Nephron progenitor cell (in vitro differentiated cells): Measurements from ENCODE around the gene DDX17.
"Not testable (repeated sequence)": the region's sequence is repeated elsewhere in the genome, so short reads cannot be mapped to it uniquely, and the experiment has no call there.

ENCODE experiments used
- DNase-seq: peaks from one replicate; pipeline ENCODE4 v3.0.0; 2021
- H3K27ac Mint-ChIP-seq: 2 replicates; pipeline ENCODE4 v1.8.0; 2021; ENCODE audit warnings: mild to moderate bottlenecking, moderate library complexity, mixed read lengths
- H3K27me3 Mint-ChIP-seq: 2 replicates; pipeline ENCODE4 v1.8.0; 2021; ENCODE audit warnings: mild to moderate bottlenecking, low read depth, mixed read lengths; ENCODE audit not compliant: poor library complexity
- H3K36me3 Mint-ChIP-seq: 2 replicates; pipeline ENCODE4 v1.8.0; 2021; ENCODE audit warnings: low read depth, mixed read lengths
- H3K4me1 Mint-ChIP-seq: 2 replicates; pipeline ENCODE4 v1.8.0; 2021; ENCODE audit warnings: mixed read lengths
- H3K4me3 Mint-ChIP-seq: 2 replicates; pipeline ENCODE4 v1.8.0; 2021; ENCODE audit warnings: mild to moderate bottlenecking, moderate library complexity, mixed read lengths
- H3K9me3 Mint-ChIP-seq: 2 replicates; pipeline ENCODE4 v1.8.0; 2021; ENCODE audit warnings: mild to moderate bottlenecking, moderate library complexity, mixed read lengths
- TF ChIP-seq, protein P1 (sequence below): fragments of 200-600 bp; sonication (generic); IDR thresholded peaks from 2 replicates; pipeline ENCODE4 v1.5.0; 2021; ENCODE audit warnings: antibody characterized with exemption

Gene DDX17

DNA sequence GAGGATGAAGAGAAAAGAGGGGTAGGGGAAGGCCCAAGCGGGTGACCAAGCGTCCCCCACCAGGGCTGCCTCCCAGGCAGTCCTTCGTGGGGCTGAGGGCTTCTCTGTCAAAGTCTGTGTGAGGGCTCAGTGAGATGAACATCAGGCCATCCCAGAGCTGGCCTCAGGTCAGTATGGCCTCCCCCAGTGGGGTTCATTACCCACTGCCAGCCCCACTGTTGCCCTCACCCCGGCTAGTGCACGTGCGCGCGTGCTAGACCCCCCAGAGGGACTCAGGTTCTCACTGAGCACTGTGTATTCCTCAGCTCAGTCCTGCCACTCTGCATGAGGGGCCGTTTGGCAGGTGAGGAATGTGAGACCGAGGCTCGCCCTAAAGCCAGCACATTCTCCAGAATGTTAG, 34.9 kb downstream of the DDX17 start:
- H3K27ac Mint-ChIP-seq = no peak overlapping the region
- H3K9me3 Mint-ChIP-seq = no peaks in the 10 kb centered on the region
- H3K36me3 Mint-ChIP-seq = no peaks in the 10 kb centered on the region
- H3K27me3 Mint-ChIP-seq = peaks cover 10% of the 10 kb centered on the region
- TF ChIP-seq, protein P1, sequence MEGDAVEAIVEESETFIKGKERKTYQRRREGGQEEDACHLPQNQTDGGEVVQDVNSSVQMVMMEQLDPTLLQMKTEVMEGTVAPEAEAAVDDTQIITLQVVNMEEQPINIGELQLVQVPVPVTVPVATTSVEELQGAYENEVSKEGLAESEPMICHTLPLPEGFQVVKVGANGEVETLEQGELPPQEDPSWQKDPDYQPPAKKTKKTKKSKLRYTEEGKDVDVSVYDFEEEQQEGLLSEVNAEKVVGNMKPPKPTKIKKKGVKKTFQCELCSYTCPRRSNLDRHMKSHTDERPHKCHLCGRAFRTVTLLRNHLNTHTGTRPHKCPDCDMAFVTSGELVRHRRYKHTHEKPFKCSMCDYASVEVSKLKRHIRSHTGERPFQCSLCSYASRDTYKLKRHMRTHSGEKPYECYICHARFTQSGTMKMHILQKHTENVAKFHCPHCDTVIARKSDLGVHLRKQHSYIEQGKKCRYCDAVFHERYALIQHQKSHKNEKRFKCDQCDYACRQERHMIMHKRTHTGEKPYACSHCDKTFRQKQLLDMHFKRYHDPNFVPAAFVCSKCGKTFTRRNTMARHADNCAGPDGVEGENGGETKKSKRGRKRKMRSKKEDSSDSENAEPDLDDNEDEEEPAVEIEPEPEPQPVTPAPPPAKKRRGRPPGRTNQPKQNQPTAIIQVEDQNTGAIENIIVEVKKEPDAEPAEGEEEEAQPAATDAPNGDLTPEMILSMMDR = no peak
- DNase-seq = no peak
- H3K4me3 Mint-ChIP-seq = no peak overlapping the region
- H3K4me1 Mint-ChIP-seq = peaks cover 21% of the 10 kb centered on the region

DNA sequence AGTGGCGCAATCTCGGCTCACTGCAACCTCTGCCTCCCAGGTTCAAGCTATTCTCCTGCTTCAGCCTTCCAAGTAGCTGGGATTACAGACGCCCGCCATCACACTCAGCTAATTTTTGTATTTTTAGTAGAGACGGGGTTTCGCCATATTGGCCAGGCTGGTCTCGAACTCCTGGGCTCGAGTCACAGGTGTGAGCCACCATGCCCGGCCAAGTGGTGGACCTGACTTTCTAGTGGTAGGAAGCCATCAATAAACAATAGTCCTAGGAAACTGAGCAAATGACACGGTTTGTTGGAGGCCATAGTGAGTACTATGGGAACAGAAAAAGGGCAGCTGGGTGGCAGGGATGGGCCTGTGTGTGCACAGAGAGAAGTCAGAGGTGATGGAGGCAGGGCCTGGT, 35.9 kb downstream of the DDX17 start:
- peaks cover 22% of the 10 kb centered on the region for H3K4me1 Mint-ChIP-seq
- peaks cover 12% of the 10 kb centered on the region for H3K27me3 Mint-ChIP-seq
- H3K9me3 Mint-ChIP-seq, H3K27ac Mint-ChIP-seq, DNase-seq, H3K36me3 Mint-ChIP-seq: not testable (repeated sequence)
- H3K4me3 Mint-ChIP-seq = peak overlapping the region; percentile 28

DNA sequence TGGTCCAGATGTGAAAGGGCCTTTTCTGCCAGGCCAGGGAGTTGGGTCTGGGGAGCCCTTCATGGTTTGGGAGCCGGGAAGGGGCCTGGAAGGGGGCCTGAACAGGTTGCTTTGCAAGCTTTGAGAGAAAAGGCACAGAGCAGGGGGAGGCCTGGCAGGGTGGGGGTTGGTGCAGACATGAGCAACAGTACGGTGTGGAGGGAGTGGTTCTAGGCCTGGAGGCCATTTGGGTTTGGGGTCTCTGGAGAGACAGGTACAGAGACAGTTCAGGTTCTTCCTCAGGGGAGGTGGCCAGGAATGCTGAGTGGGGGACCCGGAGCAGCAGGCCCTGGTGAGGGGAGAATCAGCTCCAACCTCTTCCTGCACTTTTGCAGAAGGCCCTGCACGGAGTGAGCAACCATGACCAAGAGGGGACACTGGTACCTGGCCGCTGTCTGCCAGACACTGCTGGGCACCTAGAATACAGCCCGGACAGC, 36.8 kb downstream of the DDX17 start:
- H3K4me1 Mint-ChIP-seq = peaks cover 23% of the 10 kb centered on the region
- no peaks in the 10 kb centered on the region for H3K9me3 Mint-ChIP-seq
- H3K27me3 Mint-ChIP-seq = peaks cover 12% of the 10 kb centered on the region
- H3K4me3 Mint-ChIP-seq = peak overlapping the region; percentile 7
- no peaks in the 10 kb centered on the region for H3K36me3 Mint-ChIP-seq
- no peak overlapping the region for H3K27ac Mint-ChIP-seq
- DNase-seq = no peak
- TF ChIP-seq, protein P1 = no peak

DNA sequence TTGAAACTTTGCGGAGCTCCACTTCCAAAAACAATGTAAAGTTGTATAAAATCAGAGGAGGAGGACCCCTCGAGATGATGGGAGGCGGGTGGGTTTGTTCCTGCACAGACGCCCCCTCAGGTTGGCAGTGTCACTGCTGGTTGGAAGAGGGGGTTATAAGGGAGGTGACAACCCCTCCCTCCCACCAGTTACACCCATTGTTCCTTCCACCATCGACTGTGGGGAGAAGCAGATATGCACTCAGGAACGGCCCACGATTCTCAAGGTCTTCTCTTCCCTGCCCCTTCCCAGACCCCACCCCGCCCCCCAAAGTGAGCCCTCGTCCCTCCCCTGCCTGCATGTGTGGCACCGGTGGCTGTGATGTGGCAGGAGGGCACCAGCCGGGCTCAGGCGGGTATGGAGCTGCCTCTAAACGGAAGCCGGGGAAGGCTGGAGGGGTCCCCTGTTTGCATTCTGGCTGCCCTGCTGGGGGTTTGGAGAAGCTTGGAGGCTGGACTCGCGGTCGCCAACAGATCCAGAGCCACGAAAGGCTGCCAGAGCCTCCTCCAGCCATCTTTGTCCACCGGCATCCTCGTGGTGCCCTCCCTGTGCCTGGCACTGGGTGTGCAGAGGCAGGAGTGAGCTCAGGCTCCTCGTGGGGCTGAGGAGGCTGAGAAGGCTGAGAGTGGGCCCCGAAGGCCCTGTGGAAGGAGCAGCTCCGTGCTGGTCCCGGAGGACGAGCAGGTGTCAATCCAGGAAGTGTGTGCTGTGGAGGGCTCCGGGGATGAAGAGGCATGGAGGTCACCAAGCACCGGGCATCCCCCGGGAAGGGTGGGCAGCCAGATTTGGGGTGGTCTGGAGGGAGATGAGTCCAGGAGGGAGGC, 37.4 kb downstream of the DDX17 start:
- no peaks in the 10 kb centered on the region for H3K9me3 Mint-ChIP-seq
- H3K27me3 Mint-ChIP-seq = peaks cover 12% of the 10 kb centered on the region
- no peak for DNase-seq
- H3K4me3 Mint-ChIP-seq = peak overlapping the region; percentile 79
- TF ChIP-seq, protein P1 = peak; percentile 27
- H3K4me1 Mint-ChIP-seq = peaks cover 24% of the 10 kb centered on the region
- no peaks in the 10 kb centered on the region for H3K36me3 Mint-ChIP-seq
- no peak overlapping the region for H3K27ac Mint-ChIP-seq

DNA sequence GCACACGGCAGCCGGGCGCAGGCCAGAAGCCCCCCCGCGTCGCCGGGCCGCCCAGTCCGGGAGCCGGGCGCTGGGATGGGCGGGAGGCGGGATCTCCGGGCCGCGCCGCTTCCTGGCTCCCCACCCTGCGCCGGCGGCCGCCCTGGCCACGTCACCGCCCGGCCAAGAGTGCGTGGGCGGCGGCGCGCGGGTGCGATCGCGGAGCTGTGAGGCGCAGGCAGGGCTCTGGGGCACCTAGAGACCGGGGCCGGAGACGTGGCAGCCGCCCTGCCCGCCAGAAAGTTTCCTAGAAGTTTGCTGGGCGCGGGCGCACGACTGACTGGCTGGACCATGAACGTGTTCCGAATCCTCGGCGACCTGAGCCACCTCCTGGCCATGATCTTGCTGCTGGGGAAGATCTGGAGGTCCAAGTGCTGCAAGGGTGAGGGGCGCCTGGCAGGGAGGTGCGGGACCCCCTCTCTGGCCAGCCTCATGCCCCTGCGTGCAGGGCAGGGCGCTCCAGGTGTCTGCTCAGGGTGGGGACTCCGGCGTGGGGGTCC, 38.1 kb downstream of the DDX17 start, which contains the start of gene KDELR3:
Gene KDELR3 (plus strand): TSS at position 193 of the 539 bp plus-strand sequence. CDS start 138 bp downstream, at position 331.
- H3K27me3 Mint-ChIP-seq = peaks cover 12% of the 10 kb centered on the region
- no peaks in the 10 kb centered on the region for H3K9me3 Mint-ChIP-seq

GRCh38 chr22:38467438-38467903, 38.6 kb downstream of the DDX17 start:
- H3K36me3 Mint-ChIP-seq = no peaks in the 10 kb centered on the region
- H3K4me1 Mint-ChIP-seq = peaks cover 36% of the 10 kb centered on the region
- peak overlapping the region; percentile 48 for H3K27ac Mint-ChIP-seq
- no peak for DNase-seq
- TF ChIP-seq, protein P1 = no peak
- peak overlapping the region; percentile 80 for H3K4me3 Mint-ChIP-seq
- H3K27me3 Mint-ChIP-seq = peaks cover 12% of the 10 kb centered on the region
- no peaks in the 10 kb centered on the region for H3K9me3 Mint-ChIP-seq

More for the DNA sequence above, 38.1 kb downstream of the DDX17 start, which contains the start of gene KDELR3:
- peak; percentile 71 for DNase-seq
- peak within 1 kb of the TSS; percentile 80 for H3K4me3 Mint-ChIP-seq
- H3K27ac Mint-ChIP-seq = peak within 1 kb of the TSS; percentile 48
- TF ChIP-seq, protein P1 = no peak
- peaks cover 31% of the 10 kb centered on the region for H3K4me1 Mint-ChIP-seq
- H3K36me3 Mint-ChIP-seq = no peaks in the 10 kb centered on the region
